GM12864 (cell line): ENCODE results near the gene ARFGAP2.
A peak's percentile ranks its signal among the peaks of the same experiment; 100 is the strongest.

Experiments
- DNase-seq: peaks from one replicate; pipeline ENCODE4 v3.0.0-alpha.2; 2011; ENCODE audit warnings: low read depth
- H3K4me3 ChIP-seq: 2 replicates; pipeline ENCODE4 v1.5.1; 2011; ENCODE audit warnings: mild to moderate bottlenecking, low read depth, low read length, control low read depth
- CTCF ChIP-seq: IDR thresholded peaks from 2 replicates; pipeline ENCODE4 v1.5.1; 2011; ENCODE audit warnings: low read depth, mild to moderate bottlenecking, moderate library complexity, low read length, control low read depth, inconsistent platforms; ENCODE audit errors: missing control alignments

The ARFGAP2 gene

GRCh38 chr11:47161890-47162289, 14.8 kb downstream of the ARFGAP2 start:
- H3K4me3 ChIP-seq, result no peak overlapping the region
- DNase-seq, result no peak
- TF ChIP-seq CTCF, result no peak

GRCh38 chr11:47161134-47161854, 15.4 kb downstream of the ARFGAP2 start:
- H3K4me3 ChIP-seq, result no peak overlapping the region
- peak; percentile 88 for TF ChIP-seq CTCF
- no peak for DNase-seq

GRCh38 chr11:47160753-47161133, 15.9 kb downstream of the ARFGAP2 start:
- no peak for TF ChIP-seq CTCF
- no peak for DNase-seq
- no peak overlapping the region for H3K4me3 ChIP-seq

GRCh38 chr11:47158242-47158641, 18.4 kb downstream of the ARFGAP2 start:
- no peak overlapping the region for H3K4me3 ChIP-seq
- no peak for TF ChIP-seq CTCF
- no peak for DNase-seq

GRCh38 chr11:47157805-47158204, 18.9 kb downstream of the ARFGAP2 start:
- DNase-seq, result no peak
- TF ChIP-seq CTCF, result no peak

GRCh38 chr11:47156951-47157350, 19.7 kb downstream of the ARFGAP2 start:
- TF ChIP-seq CTCF, result no peak
- no peak for DNase-seq
- no peak overlapping the region for H3K4me3 ChIP-seq

More at GRCh38 chr11:47157805-47158204, 18.9 kb downstream of the ARFGAP2 start:
- H3K4me3 ChIP-seq, result no peak overlapping the region

GRCh38 chr11:47156333-47156732, 20.3 kb downstream of the ARFGAP2 start:
- no peak for TF ChIP-seq CTCF
- DNase-seq, result no peak
- H3K4me3 ChIP-seq, result no peak overlapping the region
